Large intestine (tissue), 3 donors: ENCODE data around the gene PTPDC1. TPM values are rescaled to one million over a fixed set of nuclear protein-coding genes. Genes with fewer than 3 reads are reported as not detected.

Source experiments
- DNase-seq, 2 donors: peaks; one replicate each; pipeline versions ENCODE4 v3.0.0 to v3.0.0-alpha.2; 2013
- H3K27ac ChIP-seq: one replicate; pipeline ENCODE4 v1.5.1; 2013; ENCODE audit warnings: low read length
- H3K27me3 ChIP-seq: 2 replicates; pipeline ENCODE4 v1.6.1; 2013; ENCODE audit warnings: low read length; ENCODE audit not compliant: control insufficient read depth, insufficient read depth
- H3K36me3 ChIP-seq: 2 replicates; pipeline ENCODE4 v1.6.1; 2013; ENCODE audit warnings: low read length; ENCODE audit not compliant: control insufficient read depth, insufficient read depth
- H3K4me1 ChIP-seq: one replicate; pipeline ENCODE4 v1.6.1; 2013; ENCODE audit warnings: low read length; ENCODE audit not compliant: control insufficient read depth, insufficient read depth
- H3K4me3 ChIP-seq: one replicate; pipeline ENCODE4 v1.5.1; 2013; ENCODE audit warnings: low read length
- H3K9me3 ChIP-seq: one replicate; pipeline ENCODE4 v1.6.1; 2013; ENCODE audit warnings: mild to moderate bottlenecking, low read depth, low read length, moderate library complexity; ENCODE audit not compliant: control insufficient read depth
- WGBS: methylation state at CpG from one replicate; pipeline ENCODE4 v1.1.5; 2013; ENCODE audit warnings: low lambda C conversion rate; ENCODE audit not compliant: insufficient coverage; 5-methylcytosine and 5-hydroxymethylcytosine counted together
- polyA plus RNA-seq: library from polyadenylated mRNA; unstranded; fragments of 120-200 nt; gene quantifications from one replicate; pipeline ENCODE4 v1.2.1, GENCODE V29; 2013

Gene PTPDC1
- polyA plus RNA-seq, 1 donor, result 7.4 TPM

- H3K4me1 ChIP-seq, result peaks cover 3% of the 10 kb centered on the region
- no peaks in the 10 kb centered on the region for H3K9me3 ChIP-seq
- no peak overlapping the region for H3K4me3 ChIP-seq
- DNase-seq, result no peak
- H3K27ac ChIP-seq, result no peak overlapping the region
- no peaks in the 10 kb centered on the region for H3K36me3 ChIP-seq
- no peaks in the 10 kb centered on the region for H3K27me3 ChIP-seq
- no CpG with 5 or more reads among the region's 11 CpGs for WGBS
Observed at GRCh38 chr9:94156348-94157049, 72.2 kb downstream of the PTPDC1 start.

GRCh38 chr9:94157050-94157801 lies 73.0 kb downstream of the PTPDC1 start:
- H3K4me3 ChIP-seq, result no peak overlapping the region
- no peaks in the 10 kb centered on the region for H3K9me3 ChIP-seq
- no peaks in the 10 kb centered on the region for H3K36me3 ChIP-seq
- no peak for DNase-seq
- no peaks in the 10 kb centered on the region for H3K27me3 ChIP-seq
- H3K4me1 ChIP-seq, result peaks cover 3% of the 10 kb centered on the region
- no peak overlapping the region for H3K27ac ChIP-seq
- WGBS, result 100% methylated on average over 1 of the region's 10 CpGs

Other genes with a start within 250 kb of the PTPDC1 start
- 0.06 TPM for gene BARX1, start 129.1 kb upstream of the PTPDC1 start, polyA plus RNA-seq
- gene ZNF169, start 174.8 kb downstream of the PTPDC1 start, polyA plus RNA-seq, result 7.9 TPM
- not detected for gene NUTM2F, start 244.2 kb downstream of the PTPDC1 start, polyA plus RNA-seq